LNCaP clone FGC (cell line): ENCODE measurements around the gene MRPL19.

ENCODE experiments used
- DNase-seq: peaks from one replicate; pipeline ENCODE4 v3.0.0-alpha.2; 2011; ENCODE audit warnings: low read depth
- H3K4me3 ChIP-seq: 2 replicates; pipeline ENCODE4 v1.5.1; 2011; ENCODE audit warnings: mild to moderate bottlenecking, low read depth, low read length, control low read depth
- TF ChIP-seq, protein P1 (sequence below): IDR thresholded peaks from 2 replicates; pipeline ENCODE4 v1.5.1; 2012; ENCODE audit warnings: mild to moderate bottlenecking; ENCODE audit not compliant: control insufficient read depth, insufficient read depth; ENCODE audit errors: extremely low read depth

MRPL19 gene

DNA sequence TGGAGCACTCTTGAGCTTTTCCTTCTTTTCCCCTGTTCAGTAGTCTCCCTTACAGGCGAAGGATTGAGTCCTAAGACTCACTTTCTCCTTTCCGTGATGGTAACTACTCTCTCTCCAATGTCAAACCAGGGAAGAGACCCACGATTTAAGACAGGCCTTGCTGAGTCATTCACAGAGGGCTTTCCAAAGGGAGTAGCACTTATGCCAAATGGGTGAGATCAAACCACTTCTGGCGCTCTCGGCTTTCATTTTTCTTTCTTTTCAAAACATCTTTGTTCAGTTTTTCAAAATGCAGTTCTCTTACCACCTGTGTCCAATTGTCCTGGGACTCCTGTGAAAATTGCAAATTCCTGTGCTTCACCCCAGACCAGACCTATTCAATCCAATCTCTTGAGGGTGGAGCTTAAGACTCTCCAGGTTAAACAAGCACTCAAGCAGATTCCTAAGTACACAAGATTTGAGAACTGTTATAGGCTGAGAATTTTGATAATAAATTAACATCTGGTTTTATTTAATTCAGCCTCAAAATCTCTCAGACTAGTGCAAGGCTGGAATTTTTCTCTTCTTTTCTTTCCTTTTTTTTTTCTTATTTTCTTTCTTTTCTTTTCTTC lies 14.4 kb upstream of the MRPL19 start:
- H3K4me3 ChIP-seq: no peak overlapping the region
- no peak for DNase-seq
- TF ChIP-seq, protein P1, sequence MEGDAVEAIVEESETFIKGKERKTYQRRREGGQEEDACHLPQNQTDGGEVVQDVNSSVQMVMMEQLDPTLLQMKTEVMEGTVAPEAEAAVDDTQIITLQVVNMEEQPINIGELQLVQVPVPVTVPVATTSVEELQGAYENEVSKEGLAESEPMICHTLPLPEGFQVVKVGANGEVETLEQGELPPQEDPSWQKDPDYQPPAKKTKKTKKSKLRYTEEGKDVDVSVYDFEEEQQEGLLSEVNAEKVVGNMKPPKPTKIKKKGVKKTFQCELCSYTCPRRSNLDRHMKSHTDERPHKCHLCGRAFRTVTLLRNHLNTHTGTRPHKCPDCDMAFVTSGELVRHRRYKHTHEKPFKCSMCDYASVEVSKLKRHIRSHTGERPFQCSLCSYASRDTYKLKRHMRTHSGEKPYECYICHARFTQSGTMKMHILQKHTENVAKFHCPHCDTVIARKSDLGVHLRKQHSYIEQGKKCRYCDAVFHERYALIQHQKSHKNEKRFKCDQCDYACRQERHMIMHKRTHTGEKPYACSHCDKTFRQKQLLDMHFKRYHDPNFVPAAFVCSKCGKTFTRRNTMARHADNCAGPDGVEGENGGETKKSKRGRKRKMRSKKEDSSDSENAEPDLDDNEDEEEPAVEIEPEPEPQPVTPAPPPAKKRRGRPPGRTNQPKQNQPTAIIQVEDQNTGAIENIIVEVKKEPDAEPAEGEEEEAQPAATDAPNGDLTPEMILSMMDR: no peak

DNA sequence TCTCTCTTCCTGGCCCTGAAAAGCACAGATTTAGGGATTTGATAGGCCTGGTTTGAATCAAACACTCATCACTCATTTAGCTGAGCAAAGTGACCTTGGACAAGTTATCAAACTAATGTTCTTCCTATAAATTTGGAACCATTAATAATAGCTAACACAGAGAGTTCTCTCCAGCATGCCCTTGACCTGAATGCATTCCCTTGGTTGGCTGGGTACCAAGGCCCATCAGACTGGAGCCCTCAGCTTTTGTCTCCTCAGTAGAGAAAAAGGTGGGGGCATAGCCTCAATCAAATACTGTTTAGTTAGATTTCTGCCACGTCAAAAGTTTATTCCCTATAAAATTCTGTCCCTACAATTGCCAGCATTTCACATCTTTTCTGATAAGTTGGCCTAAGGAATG lies 13.8 kb upstream of the MRPL19 start:
- TF ChIP-seq, protein P1: no peak
- no peak for DNase-seq
- no peak overlapping the region for H3K4me3 ChIP-seq

DNA sequence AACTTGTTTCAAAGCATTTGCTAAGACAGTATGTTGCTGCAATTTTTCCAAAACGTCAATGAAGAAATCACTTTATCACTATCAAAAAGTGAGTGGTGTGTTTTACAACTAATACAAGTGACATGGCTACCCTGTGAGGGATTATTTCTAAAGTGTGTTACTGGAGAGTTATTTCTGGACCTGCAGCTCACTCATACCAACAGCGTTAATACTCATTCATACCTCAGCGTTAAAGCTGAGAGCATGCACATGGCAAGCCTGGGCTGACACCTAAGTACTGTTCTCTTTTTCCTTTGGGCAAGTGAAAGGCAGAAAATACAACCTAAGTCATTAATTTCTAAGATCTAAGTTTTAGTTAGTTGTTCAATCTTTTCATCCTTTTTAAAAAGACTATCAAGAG lies 13.0 kb upstream of the MRPL19 start:
- no peak for DNase-seq
- no peak overlapping the region for H3K4me3 ChIP-seq
- TF ChIP-seq, protein P1: no peak

DNA sequence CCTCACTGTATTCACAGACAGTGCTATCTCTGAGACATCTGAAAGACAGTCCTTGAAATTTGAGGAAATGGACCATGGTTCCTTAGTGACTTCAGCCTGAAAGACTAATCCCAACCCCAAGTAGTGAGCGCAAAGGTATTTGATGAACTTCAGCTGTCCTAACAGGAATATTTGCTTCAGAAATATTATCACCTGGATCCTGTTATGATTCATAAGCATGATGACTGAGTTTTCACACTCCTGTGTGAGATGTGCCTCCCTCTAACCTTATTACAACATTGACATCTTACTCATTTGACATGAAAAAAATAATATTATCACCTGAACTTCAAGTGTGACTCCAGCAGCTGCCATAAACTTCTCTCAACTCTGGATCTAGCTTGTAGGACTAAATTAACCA lies 11.6 kb upstream of the MRPL19 start:
- TF ChIP-seq, protein P1: no peak
- H3K4me3 ChIP-seq: no peak overlapping the region
- no peak for DNase-seq

DNA sequence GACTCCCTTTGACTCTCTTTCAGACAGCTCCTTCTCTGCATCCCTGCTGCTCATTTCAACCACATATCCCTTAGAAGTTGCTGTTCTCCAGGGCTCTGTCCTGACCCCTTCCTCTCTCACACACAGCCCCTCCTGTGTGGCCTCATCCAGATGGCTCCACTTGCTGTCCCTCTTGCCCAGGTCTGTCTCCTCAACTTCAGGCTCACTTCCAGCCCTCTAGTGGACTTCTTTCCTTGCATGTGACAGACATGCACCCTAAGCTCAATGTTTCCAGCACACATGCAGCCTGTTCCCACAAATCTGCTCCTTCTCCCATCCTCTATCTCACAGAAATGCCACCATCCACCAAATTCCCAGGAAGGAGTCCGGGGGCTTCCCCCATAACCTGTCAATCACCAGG lies 9.0 kb upstream of the MRPL19 start:
- TF ChIP-seq, protein P1: no peak
- DNase-seq: no peak
- H3K4me3 ChIP-seq: no peak overlapping the region

DNA sequence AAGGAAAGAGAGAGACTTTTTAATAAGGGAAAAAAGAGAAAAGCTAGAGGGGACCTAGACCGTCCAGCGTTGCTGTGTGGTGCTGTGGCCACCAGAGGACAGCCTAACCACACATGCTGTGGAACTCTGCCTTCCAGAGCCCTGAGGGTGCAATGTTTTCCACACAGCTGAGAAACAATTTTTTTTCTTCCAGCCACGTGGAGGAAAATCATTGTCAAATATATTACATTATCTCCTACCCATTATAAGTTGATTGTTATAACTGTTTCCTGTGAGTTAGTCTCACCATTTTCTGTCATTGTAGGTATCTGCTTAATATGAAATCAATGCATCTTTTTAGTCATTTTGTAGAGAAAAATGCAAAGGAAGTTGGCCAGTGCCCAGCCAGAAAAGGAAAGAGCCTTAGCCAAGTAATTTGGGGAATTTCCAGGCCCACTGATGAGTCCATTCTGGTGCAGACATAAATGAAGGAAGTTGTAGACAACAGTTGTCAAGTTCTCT lies 5.9 kb upstream of the MRPL19 start:
- DNase-seq: no peak
- TF ChIP-seq, protein P1: peak; percentile 97
- no peak overlapping the region for H3K4me3 ChIP-seq

DNA sequence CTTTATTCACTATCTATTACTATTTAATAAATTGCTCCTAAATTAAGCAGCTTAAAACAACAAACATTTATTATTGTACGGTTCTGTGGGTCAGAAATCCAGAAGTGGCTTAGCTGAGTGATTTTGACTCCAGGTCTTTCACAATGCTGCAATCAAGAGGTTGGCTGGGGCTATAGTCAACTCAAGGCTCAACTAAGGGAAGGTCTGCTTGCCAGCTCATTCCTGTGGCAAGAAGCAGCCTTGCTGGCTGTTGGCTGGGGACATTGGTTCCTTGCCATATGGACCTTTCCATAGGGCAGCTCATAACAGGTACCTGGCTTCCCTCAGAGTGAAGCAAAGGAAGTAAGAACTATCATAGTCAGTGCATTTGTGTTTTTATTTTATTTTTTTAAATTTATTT lies 5.0 kb upstream of the MRPL19 start:
- TF ChIP-seq, protein P1: no peak
- H3K4me3 ChIP-seq: no peak overlapping the region
- no peak for DNase-seq
